OCI-LY7 (cell line): ENCODE results near the gene GNPTG. TPM values are rescaled to one million over a fixed set of nuclear protein-coding genes. Genes with fewer than 3 reads are reported as not detected.

Experiments used
- BruUV-seq: library from RNA; stranded (reverse); fragments of 400-500 nt; replicated peaks from 2 replicates; lab custom pipeline; 2021; lab: Mats Ljungman, UMichigan
- CTCF ChIA-PET: fragments of 300-600 bp; sonication (Branson Sonifier 250); formaldehyde crosslinking; loops from one replicate; lab custom pipeline; 2022; ENCODE audit warnings: antibody characterized with exemption; ENCODE audit not compliant: unreplicated experiment; lab: Charles Lee
- POLR2A ChIA-PET: fragments of 300-600 bp; sonication (Branson Sonifier 250); formaldehyde crosslinking; loops from one replicate; lab custom pipeline; 2022; ENCODE audit warnings: antibody characterized with exemption; lab: Charles Lee
- DNase-seq: peaks from one replicate; pipeline ENCODE4 v3.0.0-alpha.2; 2015; ENCODE audit warnings: low spot score
- H2AFZ ChIP-seq: fragments of 200-600 bp; sonication (generic), shearing (Covaris generic); 2 replicates; pipeline ENCODE4 v1.6.1; 2014; ENCODE audit warnings: mild to moderate bottlenecking, antibody characterized with exemption, low read length, moderate library complexity
- H3K27ac ChIP-seq: fragments of 200-600 bp; sonication (generic); 2 replicates; pipeline ENCODE4 v1.5.1; 2014; ENCODE audit warnings: mixed run types, low read depth, mild to moderate bottlenecking, moderate library complexity, low read length, inconsistent platforms; ENCODE audit not compliant: poor library complexity, severe bottlenecking
- H3K36me3 ChIP-seq: fragments of 200-600 bp; sonication (generic); 2 replicates; pipeline ENCODE4 v1.6.1; 2014; ENCODE audit warnings: mild to moderate bottlenecking, antibody characterized with exemption, low read length, moderate library complexity, mixed read lengths; ENCODE audit not compliant: insufficient read depth
- H3K4me1 ChIP-seq: fragments of 200-600 bp; sonication (generic); 2 replicates; pipeline ENCODE4 v1.5.1; 2014; ENCODE audit warnings: mild to moderate bottlenecking, low read length; ENCODE audit not compliant: insufficient read depth, poor library complexity, severe bottlenecking
- H3K4me2 ChIP-seq: fragments of 200-600 bp; sonication (generic); 2 replicates; pipeline ENCODE4 v1.6.1; 2014; ENCODE audit warnings: mild to moderate bottlenecking, low read length
- H3K4me3 ChIP-seq: fragments of 200-600 bp; sonication (generic); 2 replicates; pipeline ENCODE4 v1.5.1; 2014; ENCODE audit warnings: mild to moderate bottlenecking, low read depth, low read length; ENCODE audit not compliant: poor library complexity, severe bottlenecking
- H3K79me2 ChIP-seq: fragments of 200-600 bp; sonication (generic); 2 replicates; pipeline ENCODE4 v1.6.1; 2016; ENCODE audit warnings: low read depth, mild to moderate bottlenecking, low read length, moderate library complexity, mixed read lengths; ENCODE audit not compliant: insufficient read depth
- H3K9me2 ChIP-seq: fragments of 200-600 bp; sonication (generic); 2 replicates; pipeline ENCODE4 v1.6.1; 2016; ENCODE audit warnings: mild to moderate bottlenecking, low read length, mixed read lengths; ENCODE audit not compliant: insufficient read depth
- H3K9me3 ChIP-seq: fragments of 200-600 bp; sonication (generic); 2 replicates; pipeline ENCODE4 v1.6.1; 2014; ENCODE audit warnings: mild to moderate bottlenecking, mixed run types, low read length, mixed read lengths
- H4K20me1 ChIP-seq: fragments of 200-600 bp; sonication (generic); 2 replicates; pipeline ENCODE4 v1.6.1; 2014; ENCODE audit warnings: mild to moderate bottlenecking, antibody characterized with exemption, low read length, moderate library complexity, mixed read lengths; ENCODE audit not compliant: insufficient read depth
- CTCF ChIP-seq: fragments of 200-600 bp; sonication (generic); conservative IDR thresholded peaks from 2 replicates; pipeline ENCODE4 v1.5.1; 2014; ENCODE audit warnings: mild to moderate bottlenecking, antibody characterized with exemption, low read length, moderate library complexity, mixed read lengths
- EZH2phosphoT487 ChIP-seq: fragments of 200-600 bp; sonication (generic); IDR thresholded peaks from 2 replicates; pipeline ENCODE4 v1.6.1; 2018; ENCODE audit warnings: low read depth, borderline replicate concordance, mild to moderate bottlenecking, mixed run types, antibody characterized with exemption, low read length, moderate library complexity, mixed read lengths
- intact Hi-C: fragments of 100-400 bp; cut with micrococcal nuclease; formaldehyde crosslinking; loops from one replicate; pipeline ENCODE4 v1.10.0; 2022; ENCODE audit not compliant: unreplicated experiment
- total RNA-seq, 2 experiments: library from RNA; depleted of rRNA in 1 of 2; stranded (reverse); fragments of >200 nt in 1 of 2; shearing (Covaris generic) in 1 of 2; gene quantifications; 2 replicates each; pipeline ENCODE4 v1.2.3, GENCODE V29; 2014 to 2022

Gene GNPTG
- total RNA-seq, 2 experiments from 2014 or later: 21.3 to 24.1 TPM

- Histone ChIP-seq H4K20me1 (no peaks in the 10 kb centered on the region), H3K27ac (no peak overlapping the region), H3K9me2 (no peaks in the 10 kb centered on the region), H3K4me3 (no peak overlapping the region), H3K79me2 (peaks cover 15% of the 10 kb centered on the region), H3K36me3 (peaks cover 15% of the 10 kb centered on the region; the same call in 1 of the 2 replicates), H2AFZ (no peak overlapping the region), H3K4me1 (peaks cover 16% of the 10 kb centered on the region), H3K4me2 (no peak overlapping the region), H3K9me3 (no peaks in the 10 kb centered on the region)
- intact Hi-C loops: no loop called here
- ChIA-PET POLR2A (no interaction called here), CTCF (no interaction called here)
- TF ChIP-seq CTCF (no peak), EZH2phosphoT487 (no peak)
- no peak for DNase-seq
- BruUV-seq: no TSS peak
Measured at GRCh38 chr16:1348926-1349325, 2.8 kb upstream of the GNPTG start.

GRCh38 chr16:1349351-1349750 is 2.4 kb upstream of the GNPTG start:
- Histone ChIP-seq H2AFZ (no peak overlapping the region), H4K20me1 (no peaks in the 10 kb centered on the region), H3K9me3 (no peaks in the 10 kb centered on the region), H3K36me3 (peaks cover 15% of the 10 kb centered on the region; the same call in 1 of the 2 replicates), H3K27ac (no peak overlapping the region), H3K4me2 (no peak overlapping the region), H3K4me3 (no peak overlapping the region), H3K9me2 (no peaks in the 10 kb centered on the region), H3K79me2 (peaks cover 15% of the 10 kb centered on the region), H3K4me1 (peaks cover 16% of the 10 kb centered on the region)
- ChIA-PET POLR2A (no interaction called here), CTCF (no interaction called here)
- TF ChIP-seq CTCF: no peak
- intact Hi-C loops: no loop called here
- DNase-seq: no peak
- BruUV-seq: TSS peak; percentile 92

GRCh38 chr16:1349951-1350350 is 1.8 kb upstream of the GNPTG start:
- Histone ChIP-seq H3K27ac (no peak overlapping the region), H2AFZ (no peak overlapping the region), H3K4me3 (no peak overlapping the region), H3K9me2 (no peaks in the 10 kb centered on the region), H3K36me3 (peaks cover 15% of the 10 kb centered on the region; the same call in 1 of the 2 replicates), H3K4me1 (peaks cover 16% of the 10 kb centered on the region), H3K4me2 (no peak overlapping the region; the same call in 1 of the 2 replicates), H3K79me2 (peaks cover 15% of the 10 kb centered on the region), H3K9me3 (no peaks in the 10 kb centered on the region), H4K20me1 (no peaks in the 10 kb centered on the region)
- CTCF ChIA-PET: no interaction called here
- DNase-seq: no peak
- intact Hi-C loops: no loop called here
- no TSS peak for BruUV-seq
- POLR2A ChIA-PET: no interaction called here
- TF ChIP-seq EZH2phosphoT487 (no peak), CTCF (no peak)
